Mucosa of descending colon (tissue), 3 donors: ENCODE results near the gene TFEB. TPM values are rescaled to one million over a fixed set of nuclear protein-coding genes. Genes with fewer than 3 reads are reported as not detected.

Experiments
- ATAC-seq: fragments of 200-7000 bp; cut with Tn5 transposase; one replicate; pipeline ENCODE4 v1.9.1; 2020; ENCODE audit warnings: mild to moderate bottlenecking, moderate library complexity
- DNase-seq, 3 donors: peaks; one replicate each; pipeline ENCODE4 v3.0.0-alpha.2; 2020
- H3K36me3 ChIP-seq: fragments of 200-600 bp; one replicate; pipeline ENCODE4 v1.8.0; 2021; ENCODE audit warnings: low read depth, mild to moderate bottlenecking
- H3K4me1 ChIP-seq: fragments of 200-600 bp; one replicate; pipeline ENCODE4 v1.8.0; 2021; ENCODE audit warnings: low read depth, mild to moderate bottlenecking
- H3K4me3 ChIP-seq: fragments of 200-600 bp; one replicate; pipeline ENCODE4 v1.8.0; 2021; ENCODE audit warnings: mild to moderate bottlenecking
- H3K9me3 ChIP-seq: fragments of 200-600 bp; one replicate; pipeline ENCODE4 v1.8.0; 2021; ENCODE audit warnings: mild to moderate bottlenecking
- intact Hi-C, 2 donors: fragments of 100-400 bp; cut with DNase I in 1 of 2; cut with micrococcal nuclease in 1 of 2; formaldehyde crosslinking; loops; one replicate each; pipeline versions ENCODE4 v1.11.0 to v1.11.1; 2022; cut with DNase I, micrococcal nuclease
- total RNA-seq, 3 donors: library from RNA; stranded (reverse); fragmentation: NEBNext Ultra II Directional in 2 of 3; extraction: Animal tissue kit (Norgen Biotek cat#: 25700) in 2 of 3; gene quantifications; one replicate each; pipeline versions ENCODE4 v1.2.1 to v1.2.4, GENCODE V29; 2021 to 2023
- TF ChIP-seq, protein P1 (sequence below): fragments of 200-600 bp; IDR thresholded peaks from one replicate; pipeline ENCODE4 v1.8.0; 2022; ENCODE audit warnings: antibody characterized with exemption, mild to moderate bottlenecking
- donor health status: DM: no; HTN: no; CAD: no; lungs with moderate emphysema.
- donor health status: DM: no; HTN: no; CAD: no.
- donor health status: DM: no; HTN: yes; CAD: no.

The TFEB gene
- total RNA-seq, 3 donors from 2014 or later, result 35.2 to 44.5 (median 40.2) TPM

DNA sequence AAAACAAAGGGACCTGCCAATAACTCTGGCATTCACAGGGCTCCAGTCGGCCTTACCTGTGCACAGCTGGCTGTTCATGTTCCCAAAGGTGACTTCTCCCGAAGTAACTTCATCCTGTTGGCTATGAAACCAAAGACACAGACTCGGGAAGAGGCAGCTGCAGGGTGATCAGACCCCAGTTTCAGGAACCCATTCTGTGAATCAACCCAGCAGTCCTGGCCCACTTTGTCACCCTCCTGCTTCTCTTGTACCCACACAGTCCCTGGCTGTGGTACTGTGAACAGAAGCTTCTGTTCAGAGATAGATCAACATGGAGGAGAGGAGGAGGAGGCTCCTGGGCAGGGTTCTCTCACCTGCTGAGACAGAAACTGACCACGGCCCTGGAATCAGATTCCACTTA lies 20.5 kb upstream of the TFEB start:
- peak in 1 of 3 donors; percentile 4 for DNase-seq
- ATAC-seq, result no peak
- intact Hi-C loops, result no loop called here
- H3K36me3 ChIP-seq, result no peaks in the 10 kb centered on the region
- H3K9me3 ChIP-seq, result no peaks in the 10 kb centered on the region
- TF ChIP-seq, protein P1, sequence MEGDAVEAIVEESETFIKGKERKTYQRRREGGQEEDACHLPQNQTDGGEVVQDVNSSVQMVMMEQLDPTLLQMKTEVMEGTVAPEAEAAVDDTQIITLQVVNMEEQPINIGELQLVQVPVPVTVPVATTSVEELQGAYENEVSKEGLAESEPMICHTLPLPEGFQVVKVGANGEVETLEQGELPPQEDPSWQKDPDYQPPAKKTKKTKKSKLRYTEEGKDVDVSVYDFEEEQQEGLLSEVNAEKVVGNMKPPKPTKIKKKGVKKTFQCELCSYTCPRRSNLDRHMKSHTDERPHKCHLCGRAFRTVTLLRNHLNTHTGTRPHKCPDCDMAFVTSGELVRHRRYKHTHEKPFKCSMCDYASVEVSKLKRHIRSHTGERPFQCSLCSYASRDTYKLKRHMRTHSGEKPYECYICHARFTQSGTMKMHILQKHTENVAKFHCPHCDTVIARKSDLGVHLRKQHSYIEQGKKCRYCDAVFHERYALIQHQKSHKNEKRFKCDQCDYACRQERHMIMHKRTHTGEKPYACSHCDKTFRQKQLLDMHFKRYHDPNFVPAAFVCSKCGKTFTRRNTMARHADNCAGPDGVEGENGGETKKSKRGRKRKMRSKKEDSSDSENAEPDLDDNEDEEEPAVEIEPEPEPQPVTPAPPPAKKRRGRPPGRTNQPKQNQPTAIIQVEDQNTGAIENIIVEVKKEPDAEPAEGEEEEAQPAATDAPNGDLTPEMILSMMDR, result no peak
- no peaks in the 10 kb centered on the region for H3K4me1 ChIP-seq
- H3K4me3 ChIP-seq, result no peak overlapping the region

DNA sequence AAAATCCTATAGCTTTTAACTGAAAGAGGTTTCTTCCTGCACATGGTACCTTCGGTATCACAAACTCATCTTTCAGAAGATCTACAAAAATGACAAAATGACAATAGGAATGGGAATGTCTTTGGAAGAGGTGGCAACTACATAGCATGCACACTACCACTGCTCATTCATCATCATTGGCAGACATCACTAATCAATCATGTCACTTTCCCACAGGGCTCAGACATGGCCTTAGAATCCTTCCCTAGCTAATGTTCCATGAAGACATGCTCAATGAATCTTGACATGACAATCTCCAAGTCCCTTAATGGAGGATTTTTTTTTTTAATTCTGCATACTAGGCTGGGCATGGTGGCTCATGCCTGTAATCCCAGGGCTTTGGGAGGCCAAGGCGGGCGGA lies 15.0 kb upstream of the TFEB start:
- TF ChIP-seq, protein P1, result no peak
- intact Hi-C loops, result no loop called here
- no peak for DNase-seq

DNA sequence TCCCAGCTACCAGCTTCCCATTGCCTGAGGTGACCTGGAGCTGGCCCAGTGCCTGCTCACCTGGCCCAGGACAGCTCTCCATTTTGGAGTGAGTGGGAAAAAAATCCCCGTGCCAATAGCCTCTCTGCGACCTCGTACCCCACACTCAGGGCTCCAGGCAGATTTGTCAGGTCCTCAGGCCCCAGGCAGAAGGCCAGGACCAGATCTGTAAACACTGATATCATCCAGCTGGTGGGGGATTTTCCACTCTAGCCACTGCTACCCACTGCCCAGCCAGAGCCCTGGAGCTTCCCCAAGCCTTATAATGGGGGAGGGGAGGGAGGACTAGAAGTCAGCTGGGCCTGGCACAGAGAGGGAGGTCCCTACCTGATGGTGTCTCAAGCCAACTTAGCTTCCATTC lies 13.1 kb upstream of the TFEB start:
- Histone ChIP-seq H3K36me3 (no peaks in the 10 kb centered on the region), H3K4me1 (no peaks in the 10 kb centered on the region), H3K4me3 (no peak overlapping the region), H3K9me3 (no peaks in the 10 kb centered on the region)
- intact Hi-C loops, result no loop called here
- TF ChIP-seq, protein P1, result no peak
- ATAC-seq, result no peak
- DNase-seq, result no peak

More for the DNA sequence above, 15.0 kb upstream of the TFEB start:
- Histone ChIP-seq H3K9me3 (no peaks in the 10 kb centered on the region), H3K4me1 (no peaks in the 10 kb centered on the region), H3K36me3 (no peaks in the 10 kb centered on the region), H3K4me3 (no peak overlapping the region)
- no peak for ATAC-seq

DNA sequence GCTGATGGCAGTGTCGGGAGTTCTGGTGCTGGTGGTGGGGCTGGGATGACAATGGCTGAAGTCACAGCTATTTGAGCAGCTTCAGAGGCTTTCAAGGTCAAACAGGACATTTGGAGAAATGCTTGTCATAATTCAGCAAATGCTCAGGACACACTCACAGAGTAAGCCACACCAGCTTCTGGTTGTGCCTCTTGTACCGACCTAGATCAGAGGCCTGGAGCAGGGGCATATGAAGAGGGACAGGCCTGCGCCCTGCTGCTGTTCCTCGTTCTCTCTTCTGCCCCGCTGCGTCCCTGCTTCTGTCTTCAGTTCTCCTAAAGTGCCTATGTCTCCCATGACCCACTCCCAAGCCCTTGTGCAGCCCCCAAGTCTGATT lies 12.7 kb upstream of the TFEB start:
- no peak for ATAC-seq
- no peak overlapping the region for H3K4me3 ChIP-seq
- no peaks in the 10 kb centered on the region for H3K9me3 ChIP-seq
- no peaks in the 10 kb centered on the region for H3K4me1 ChIP-seq
- no peaks in the 10 kb centered on the region for H3K36me3 ChIP-seq
- intact Hi-C loops, result no loop called here
- DNase-seq, result no peak
- TF ChIP-seq, protein P1, result no peak

DNA sequence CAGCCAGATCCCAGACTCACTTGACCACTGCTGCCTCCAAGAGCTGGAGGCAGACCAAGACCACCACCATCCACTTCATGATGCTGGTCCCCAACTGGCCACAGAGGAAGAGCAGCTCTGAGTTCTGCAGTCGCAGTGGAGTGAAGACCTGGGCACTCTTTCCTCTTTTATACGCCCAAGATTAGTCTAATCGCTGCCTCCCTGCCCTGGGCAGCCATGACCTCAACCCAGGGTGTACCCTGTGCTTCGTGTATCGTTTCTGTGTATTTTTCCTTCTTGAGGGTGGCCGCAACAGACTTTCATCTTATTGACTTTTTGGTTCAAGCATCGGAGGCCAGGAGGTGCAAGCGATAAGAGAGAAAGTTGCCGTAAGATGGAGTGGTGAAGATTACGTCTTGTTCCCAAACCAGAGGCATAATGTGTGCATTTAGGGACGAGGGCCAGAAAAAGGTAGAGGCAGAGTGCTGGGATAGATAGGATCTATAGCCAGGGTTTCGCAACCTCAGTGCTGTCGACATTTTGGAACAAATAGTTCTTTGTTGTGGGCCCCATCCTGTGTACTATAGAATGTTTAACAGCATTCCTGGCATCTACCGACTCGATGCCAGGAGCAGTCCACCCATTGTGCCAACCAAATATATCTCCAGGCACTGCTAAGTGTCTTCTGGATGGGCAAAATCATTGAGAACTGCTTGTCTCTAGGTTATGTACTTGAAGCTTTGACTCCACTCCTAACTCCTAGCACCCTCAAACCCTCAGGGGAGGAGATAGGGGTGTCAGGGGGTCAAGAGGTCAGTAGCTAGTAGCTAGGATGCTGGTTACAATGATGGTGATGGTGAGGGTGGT lies 12.1 kb upstream of the TFEB start, which contains the start of gene PGC:
TSS of gene PGC (minus strand) at position 142 of the 846 bp plus-strand sequence. CDS start at position 79, 63 bp downstream.
- no peak for ATAC-seq
- no peaks in the 10 kb centered on the region for H3K36me3 ChIP-seq
- no peak within 1 kb of the TSS for H3K4me3 ChIP-seq
- TF ChIP-seq, protein P1, result no peak
- no peaks in the 10 kb centered on the region for H3K4me1 ChIP-seq
- intact Hi-C loops, result no loop called here
- DNase-seq, result no peak
- no peaks in the 10 kb centered on the region for H3K9me3 ChIP-seq
